ENCODE results near the gene RAD51B.

RAD51B gene

DNA sequence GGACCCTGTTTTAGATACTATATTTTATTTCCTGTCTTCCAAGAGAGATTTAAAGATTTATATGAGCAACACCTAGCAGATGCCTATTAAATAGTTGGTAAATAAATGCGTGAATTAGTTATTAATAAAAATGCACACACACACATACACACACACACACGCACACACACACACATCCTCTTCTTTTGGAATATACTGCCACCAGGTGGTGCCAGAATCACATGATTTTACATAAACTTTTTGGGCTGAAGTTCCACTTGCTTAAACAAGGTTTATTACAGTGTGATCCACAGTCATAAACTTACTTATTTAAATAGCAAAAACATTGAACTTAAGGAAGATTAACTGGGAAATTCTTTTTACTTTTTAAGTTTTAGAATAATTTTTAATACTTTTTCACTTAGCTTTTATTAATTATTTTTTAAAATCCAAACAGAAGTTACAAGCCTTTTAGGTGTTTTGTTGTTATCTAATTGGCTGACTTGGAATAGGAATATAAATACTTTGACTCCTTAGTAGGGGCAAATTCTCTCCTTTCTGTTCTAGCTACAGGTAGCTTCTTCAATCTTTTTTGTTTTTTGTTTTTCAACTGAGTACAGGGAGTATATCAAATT lies 17.5 kb downstream of the RAD51B start:
- peak; percentile 77 for DNase-seq

DNA sequence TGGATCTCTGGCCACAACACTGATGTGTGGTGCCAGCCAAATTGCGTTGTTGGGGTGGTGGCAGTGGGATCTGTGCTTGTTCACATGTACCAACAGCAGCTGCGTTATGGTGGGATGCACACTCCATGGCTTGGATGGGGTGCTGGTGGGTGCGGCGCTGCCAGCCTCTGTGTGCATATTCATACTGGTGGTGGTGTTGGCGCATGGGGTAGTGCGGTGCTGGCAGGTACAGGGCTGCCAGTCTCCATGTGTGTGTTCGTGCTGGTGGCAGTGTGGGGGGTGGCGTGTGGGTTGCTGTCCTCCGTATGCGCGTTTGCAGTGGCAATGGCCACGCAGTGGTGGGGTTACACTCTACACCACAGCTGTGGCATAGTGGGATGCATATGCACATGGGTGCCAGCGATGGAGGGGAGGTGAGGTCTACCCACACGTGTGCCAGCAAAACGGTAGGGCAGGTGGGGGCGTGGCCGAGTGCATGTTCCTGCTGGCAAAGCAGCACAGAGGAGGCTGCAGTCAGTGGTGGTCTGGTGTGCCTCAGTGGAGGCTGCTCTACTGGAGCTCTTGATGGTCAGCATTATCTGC lies 26.5 kb downstream of the RAD51B start:
- no peak for DNase-seq

DNA sequence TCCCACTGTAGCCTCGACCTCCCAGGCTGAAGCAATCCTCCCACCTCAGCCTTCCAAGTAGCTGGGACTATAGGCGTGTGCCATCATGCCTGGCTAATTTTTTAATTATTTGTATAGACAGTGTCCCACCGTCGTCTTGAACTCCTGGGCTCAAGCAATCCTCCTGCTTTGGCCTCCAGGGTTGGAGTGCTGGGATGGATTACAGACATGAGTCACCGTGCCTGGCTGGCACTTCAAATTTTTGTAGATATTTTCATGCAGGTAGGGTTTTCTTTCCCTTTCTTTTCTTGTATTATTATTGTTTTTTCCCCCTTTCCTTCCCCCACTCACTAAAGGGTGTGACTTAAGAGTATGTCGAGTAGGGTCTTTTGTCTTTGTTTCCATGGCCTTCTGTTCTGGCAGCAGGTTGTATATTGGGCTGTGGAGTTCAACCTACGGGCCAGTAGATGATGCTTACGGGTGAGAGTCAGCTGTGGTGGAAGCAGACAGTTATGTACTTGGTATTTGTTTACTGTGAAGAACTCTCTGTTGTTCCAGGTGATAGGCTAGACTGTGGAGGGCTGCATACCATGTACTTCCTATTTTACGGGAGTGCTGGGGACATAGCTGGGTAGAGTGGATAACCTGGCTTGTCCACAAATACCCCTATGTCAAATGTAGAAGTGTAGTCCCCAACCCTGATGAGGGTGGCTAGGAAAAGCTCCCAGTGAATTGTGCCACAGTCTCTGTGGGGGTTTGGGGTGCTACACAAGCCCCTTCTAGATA lies 30.7 kb downstream of the RAD51B start:
- DNase-seq: no peak

DNA sequence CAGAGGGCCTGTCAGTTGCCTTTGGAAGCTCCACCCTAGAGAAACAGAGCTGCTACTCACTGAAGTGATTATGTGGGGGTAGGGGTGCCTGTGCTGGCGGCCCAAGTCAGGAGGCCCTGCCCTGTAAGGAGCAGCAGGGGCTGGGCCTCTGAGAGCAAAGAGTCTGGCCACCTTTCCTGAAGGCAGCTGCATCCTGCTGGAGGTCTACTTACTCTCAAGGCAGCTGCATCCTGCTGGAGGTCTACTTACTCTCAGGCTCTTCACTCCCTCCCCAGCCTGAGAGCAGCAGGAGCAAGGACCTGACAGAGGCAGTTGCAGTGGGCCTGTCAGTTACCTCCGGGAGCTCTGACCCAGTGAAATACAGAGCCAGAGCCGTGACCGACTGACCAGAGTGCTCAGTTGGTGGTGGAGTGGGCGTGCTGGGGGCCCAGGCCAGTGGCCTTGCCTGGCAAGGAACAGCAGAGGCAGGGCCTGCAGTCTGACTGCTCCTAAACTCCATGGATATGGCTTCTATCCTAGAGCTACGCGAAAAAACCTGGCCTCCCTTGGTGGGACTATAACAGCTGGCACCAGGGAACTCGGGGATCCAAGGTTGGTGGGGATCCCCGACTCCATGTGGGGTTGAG lies 32.3 kb downstream of the RAD51B start:
- no peak for DNase-seq

DNA sequence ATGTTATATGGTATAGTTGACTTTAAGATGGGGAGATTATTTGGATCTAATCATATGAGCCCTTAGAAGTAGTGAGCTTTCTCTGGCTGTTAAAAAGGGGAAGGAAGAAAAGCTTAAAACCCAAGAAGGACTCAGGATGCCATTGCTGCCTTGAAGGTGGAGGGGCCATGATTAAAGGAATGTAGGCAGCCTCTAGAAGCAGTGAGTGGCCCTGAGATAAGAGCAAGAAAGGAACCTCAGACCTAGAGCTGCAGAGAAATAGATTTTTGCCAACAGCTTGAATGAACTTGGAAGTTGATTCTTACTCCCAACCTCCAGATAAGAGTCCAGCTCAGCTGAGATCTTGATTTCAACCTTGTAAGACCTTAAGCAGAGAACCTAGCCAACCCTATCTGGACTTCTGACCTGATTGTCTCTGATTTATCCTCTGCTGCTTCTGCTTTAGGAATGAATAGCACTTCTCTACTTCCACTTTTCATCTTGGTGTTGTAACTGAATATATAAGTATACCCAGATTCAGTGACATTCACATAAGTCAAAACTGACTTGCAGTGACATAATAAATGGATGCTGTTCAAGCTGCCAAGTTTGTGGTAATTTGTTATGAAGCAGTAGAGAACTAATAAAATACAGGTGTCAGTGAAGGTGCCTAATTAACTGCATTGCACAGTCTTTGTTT lies 33.5 kb downstream of the RAD51B start:
- DNase-seq: no peak

DNA sequence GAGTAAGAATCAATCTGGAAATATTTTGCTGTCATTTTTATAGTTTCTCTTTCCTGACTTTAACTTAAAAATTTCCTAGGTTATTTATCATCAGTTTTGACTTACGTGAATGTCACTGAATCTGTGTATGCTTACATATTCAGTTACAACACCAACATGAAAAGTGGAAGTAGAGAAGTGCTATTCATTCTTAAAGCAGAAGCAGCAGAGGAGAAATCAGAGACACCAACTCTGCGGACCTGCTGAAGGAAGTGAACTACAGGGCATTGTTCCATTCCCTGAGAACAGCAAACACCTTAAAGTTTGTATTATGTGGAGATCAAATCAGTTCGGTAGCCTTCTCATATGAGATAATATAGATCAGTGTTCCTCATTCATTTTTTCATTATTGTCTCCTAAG lies 34.1 kb downstream of the RAD51B start:
- no peak for DNase-seq

DNA sequence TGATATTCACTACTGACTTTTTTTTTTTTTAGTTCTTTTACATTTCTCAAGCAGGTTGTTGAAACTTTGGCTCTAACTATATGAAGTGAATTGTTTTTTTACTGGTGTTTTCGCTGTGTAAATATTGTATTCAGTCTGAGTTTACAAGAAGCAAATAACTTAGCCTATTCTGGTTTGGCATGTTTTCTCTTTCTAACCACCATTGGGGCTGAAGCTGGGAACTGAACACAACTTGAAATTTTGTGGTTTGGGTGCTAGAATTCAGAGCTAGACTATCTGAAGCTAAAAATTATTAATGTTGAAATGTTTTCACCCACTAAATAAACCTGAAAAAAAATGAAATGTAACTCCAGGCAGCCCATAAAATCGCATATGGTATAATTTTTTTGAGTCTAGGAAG lies 37.2 kb downstream of the RAD51B start:
- no peak for DNase-seq

DNA sequence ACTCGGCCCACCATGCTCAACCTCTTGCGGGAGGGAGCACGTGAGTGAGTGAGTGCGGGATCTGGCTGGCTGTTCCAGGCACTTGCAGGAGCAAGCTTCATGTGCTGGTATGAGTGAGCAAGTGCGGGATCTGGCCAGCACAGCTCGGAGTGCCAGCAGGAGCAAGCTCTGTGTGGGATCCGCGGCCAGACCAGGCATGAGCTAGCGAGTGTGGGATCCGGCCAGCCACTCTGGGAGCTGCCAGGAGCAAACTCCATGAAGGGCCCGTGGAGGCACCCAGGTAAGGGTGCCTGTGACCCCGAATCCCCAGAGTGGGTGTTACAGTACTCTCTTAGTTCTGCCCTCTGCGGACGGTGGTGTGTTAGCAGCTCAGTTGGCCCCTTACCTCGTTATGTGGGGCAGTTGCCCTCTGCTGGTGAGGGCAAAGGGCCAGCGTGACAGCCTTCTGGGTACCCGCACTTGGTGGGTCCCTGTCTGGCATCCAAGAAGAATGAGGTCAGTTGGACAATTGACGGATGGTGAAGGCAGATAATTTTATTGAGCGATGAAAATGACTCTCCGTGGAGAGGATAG lies 38.3 kb downstream of the RAD51B start:
- no peak for DNase-seq

DNA sequence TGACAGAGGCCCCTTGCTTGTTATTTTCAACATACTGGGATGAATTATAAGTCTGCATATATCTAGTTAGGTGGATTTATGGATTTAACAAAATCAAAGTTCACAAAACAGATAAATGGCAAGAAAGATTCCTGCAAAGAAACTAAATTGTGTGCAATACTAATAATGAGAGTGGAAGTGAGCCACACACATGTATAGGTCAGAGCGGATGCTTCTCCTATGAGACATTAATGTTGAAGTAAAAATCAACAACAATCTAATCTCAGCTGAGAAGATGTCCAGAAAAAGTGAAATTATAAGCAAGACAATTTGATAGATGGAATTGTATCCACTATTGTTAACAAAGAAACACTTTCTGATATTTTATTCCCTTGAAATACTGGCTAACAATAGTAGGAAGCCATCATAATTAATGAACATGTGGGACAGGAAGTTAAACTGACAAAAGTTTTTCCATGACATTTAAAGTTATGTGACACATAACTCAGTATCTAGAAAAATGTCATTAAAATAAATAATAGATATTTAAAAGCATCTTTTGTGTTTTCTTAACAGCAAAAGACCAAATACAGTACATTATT lies 39.7 kb downstream of the RAD51B start:
- DNase-seq: no peak

DNA sequence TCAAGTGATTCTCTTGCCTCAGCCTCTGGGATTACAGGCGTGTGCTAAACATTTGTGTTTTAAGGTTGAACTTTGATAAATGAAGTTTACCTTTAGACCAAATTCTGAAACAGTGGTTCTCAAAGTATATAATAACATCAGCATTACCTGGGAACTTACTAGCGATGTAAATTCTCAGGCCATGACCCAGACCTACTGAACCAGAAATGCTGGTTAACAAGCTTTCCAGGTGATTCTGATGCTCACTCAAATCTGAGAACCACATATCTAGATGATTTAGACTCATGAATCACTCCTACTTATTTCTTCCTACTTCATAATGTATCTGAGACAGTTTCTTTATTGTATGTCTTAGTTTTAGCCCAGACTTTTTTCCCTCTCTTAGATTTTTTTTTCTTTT lies 43.6 kb downstream of the RAD51B start:
- no peak for DNase-seq

DNA sequence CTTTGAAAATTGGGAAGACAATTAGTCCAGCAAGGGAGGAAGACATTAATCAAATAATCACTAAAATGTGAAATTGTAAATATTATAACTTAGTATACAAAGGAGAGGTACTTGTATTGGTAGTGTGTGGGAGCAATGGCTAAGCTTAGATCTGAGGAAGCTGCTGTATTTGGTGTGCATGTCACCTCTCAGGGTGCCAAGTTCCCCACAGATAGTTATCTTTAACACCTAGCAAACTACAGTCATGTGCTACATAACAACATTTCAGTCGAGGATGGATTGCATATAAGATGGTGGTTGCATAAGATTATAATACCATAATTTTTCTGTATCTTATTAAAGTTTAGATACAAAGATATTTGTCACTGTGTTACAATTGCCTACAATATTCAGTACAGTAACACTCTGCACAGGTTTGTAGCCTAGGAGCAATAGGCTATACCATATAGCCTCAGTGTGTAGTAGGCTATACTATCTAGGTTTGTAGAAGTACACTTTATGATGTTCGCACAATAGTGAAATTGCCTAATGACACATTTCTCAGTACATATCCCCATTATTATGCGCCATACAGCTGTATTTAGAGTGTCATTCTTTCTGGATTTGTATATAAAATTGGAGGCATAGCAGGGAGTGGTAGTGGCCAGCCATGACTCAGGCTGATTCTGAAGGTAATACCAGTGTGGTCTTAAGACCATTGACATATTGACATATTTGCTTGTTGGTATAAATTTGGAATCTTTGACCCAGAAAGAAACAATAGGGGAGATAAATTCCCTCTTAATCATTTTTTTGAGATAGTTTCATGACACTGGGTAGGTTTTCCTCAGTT lies 55.8 kb downstream of the RAD51B start:
- no peak for DNase-seq

DNA sequence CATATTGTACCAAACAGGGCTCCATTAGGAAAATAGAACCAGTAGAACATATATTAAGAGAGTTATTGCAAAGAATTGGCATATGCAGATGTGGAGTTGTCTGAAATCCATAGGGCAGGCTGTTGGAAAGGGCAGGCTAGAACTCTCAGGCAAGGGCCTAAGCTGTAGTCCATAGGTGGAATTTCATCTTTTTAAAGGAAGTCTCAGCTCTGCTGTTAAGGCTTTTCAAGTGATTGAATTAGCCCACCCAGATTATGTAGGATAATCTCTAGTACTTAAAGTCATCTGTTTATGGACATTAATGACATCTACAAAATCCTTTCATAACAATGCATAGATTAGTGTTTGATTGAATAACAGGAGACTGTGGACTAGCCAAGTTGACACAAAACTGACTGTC lies 59.4 kb downstream of the RAD51B start:
- DNase-seq: no peak

DNA sequence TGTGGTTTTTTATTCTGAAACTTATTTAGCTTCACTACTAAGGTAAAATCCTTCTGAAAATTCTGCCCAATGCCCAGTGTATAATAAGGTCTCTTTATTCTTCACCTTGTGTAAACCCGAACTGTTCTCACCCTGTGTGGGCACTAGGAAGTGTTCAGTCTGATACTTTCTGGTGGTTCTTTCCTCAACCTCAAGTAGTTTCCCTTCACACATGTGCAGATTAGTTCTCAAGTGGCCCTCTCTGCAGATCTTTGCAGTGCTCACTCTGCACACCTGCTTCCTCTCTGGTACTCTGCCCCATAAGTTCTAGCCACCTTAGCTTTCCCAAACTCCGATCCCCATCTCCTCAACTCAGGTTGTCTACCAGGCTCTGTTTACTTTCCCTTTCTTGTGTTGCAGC lies 61.6 kb downstream of the RAD51B start:
- DNase-seq: no peak

DNA sequence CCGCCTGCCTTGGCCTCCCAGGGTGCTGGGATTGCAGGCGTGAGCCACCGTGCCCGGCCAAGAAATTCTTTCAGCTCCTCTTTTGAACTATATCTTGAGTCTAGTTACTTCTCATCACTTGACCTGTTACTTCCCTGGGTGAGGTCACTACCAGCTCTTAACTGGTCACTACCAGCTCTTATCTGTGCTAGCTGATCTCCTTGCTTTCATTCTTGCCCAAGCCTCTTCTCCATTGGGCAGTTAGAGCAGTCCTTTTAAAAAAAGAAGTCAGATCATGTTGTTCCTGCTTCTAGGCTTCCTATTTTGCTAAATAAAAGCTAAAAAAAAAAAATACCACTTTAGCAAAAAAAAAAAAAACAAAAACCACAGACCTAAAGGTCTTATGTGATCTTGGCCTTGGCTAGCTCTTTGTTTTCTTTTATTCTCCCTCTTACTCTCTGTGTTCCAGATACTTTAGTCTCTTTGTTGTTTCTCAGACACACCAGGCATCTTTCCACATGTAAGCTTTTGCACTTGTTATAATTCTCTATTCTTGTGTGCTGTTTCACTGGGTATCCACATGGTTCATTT lies 63.5 kb downstream of the RAD51B start:
- no peak for DNase-seq

DNA sequence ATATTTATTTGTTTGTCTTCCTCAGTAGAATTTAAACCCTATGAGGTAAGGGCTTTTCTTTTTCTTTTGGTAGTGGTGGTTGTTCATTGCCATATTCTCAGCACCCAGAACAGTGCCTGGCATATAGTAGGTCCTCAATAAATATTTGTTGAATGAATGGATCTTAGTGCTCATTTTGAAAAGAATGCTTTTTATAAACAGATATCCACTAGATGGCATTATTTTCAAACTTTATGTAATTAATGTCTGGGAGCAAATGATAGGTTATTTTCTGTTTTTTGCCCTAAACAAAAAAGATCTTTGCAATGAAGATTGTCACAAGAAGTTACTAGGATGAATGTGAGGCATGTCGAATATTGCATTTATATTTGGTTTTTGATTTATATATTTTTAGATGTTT lies 64.1 kb downstream of the RAD51B start:
- no peak for DNase-seq

DNA sequence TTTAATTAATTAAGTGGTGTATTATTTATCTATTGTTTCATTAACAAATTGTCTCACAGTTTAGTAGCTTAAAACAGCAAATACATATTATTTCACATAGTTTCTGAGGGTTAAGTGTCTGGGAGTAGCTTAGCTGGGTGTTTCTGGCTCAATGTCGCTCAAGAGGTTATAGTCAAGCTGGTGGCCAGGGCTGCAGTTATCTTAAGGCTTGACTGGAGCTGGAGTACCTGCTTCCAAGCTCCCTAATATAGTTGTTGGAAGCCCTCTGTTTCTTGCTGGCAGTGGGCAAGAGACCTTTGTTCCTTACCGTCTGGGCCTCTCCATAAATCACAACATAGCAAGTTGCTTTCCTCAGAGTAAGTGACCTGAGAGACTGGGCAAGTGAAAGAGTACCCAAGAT lies 66.6 kb downstream of the RAD51B start:
- no peak for DNase-seq

DNA sequence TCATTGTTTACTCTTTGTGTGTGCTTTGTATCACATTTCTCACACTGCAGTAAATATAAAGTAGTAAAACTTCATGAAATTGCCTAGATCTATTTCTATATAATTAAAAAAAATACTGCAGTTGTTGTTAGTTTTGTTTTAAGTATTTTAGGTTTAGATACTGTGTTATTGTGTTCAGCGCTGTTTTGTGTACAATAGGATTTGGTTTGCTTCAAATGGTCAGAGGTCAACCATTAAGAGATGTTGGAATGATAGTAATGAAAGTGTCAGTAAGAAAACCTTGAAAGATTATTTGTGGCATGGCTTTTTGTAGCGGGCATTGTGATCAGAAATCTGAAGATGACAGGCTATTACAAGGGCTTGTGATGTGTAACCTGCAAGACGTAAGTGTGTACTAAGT lies 67.9 kb downstream of the RAD51B start:
- DNase-seq: no peak

DNA sequence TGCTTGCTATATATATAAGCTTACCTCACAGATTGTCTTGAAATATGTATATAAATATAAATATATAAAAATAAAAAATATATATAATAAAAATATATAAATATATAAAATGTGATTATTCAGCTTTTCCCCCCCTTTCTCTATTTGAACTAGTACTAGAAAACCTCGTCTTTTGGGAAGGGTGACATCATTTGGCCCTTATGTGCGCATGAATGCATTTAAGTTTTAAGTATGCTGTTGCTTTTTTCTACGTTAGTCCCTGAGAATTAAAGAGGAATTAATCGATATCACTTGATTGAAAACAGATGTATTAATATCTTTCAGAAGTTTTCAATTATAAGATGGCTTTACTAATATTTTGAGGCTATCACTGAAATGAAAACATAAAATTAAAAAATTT lies 69.9 kb downstream of the RAD51B start:
- DNase-seq: no peak

DNA sequence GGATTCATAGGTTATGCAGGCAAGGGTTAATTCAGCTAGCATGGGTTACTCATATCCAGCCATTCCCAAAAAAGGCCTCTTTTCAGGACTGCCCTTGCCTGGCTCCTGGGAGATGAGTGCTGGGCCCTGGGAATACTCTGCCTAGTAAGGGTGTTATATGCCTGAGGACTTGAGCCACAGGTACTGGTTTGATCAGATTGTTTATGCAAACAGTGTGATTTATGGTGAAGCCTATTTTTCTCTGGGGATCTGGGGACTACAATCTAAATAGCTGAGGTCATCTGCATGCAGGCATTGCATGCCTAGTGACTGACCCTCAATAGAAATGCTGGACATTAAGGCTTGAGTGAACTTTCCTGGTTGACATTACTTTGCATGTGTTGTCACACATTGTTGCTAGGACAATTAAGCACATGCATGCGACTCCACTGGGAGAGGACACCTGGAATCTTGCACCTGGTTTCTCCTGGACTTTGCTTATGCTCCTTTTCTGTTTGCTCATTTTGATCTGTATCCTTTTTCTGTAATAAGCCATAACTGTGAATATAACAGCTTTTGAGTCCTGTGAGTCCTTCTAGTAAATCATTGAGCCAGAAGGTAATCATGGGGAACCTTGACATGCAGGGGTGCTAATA lies 73.0 kb downstream of the RAD51B start:
- DNase-seq: no peak

DNA sequence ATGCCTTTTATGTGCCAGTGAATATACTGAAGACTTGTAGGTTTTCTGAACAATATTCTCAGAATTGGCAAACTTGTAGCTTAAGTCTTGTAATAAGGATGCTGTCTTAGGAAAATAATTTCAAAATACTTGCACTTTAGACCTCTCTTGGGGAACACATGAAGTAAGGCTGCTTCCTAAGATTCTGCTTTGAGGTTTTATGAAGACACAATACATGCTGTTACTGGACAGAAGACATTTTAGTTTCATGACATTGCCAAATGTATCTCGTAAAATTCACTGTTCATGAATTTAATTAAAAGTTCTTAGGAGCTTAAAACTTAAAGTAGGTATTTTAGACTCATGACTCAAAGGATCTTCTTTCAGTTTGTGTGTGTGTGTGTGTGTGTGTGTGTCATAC lies 80.7 kb downstream of the RAD51B start:
- DNase-seq: no peak

All from activated effector memory CD4-positive, alpha-beta T cell treated with anti-CD3 and anti-CD28 coated beads, Interleukin-2, amount 50 U/mL, for 16 hours (primary cell).